Measurements from ENCODE around the gene ZHX3. TPM values are rescaled to one million over a fixed set of nuclear protein-coding genes. Genes with fewer than 3 reads are reported as not detected.

ZHX3 gene
- total and polyA plus RNA-seq, 2 donors from 2014 or later = 24.7 to 153 TPM

- DNase-seq = no peak
- H3K36me3 ChIP-seq (ENCODE audit: control insufficient read depth in 2 of 3, insufficient read depth in 3 of 3, low read length in 3 of 3) = peaks cover 0 to 9% (median 4%) of the 10 kb centered on the region in 3 donors
- H3K4me3 ChIP-seq (ENCODE audit: low read length in 3 of 3) = no peak overlapping the region
- intact Hi-C loops (cut with DNase I) = no loop called here
- no peak overlapping the region for H3K27ac ChIP-seq (ENCODE audit: low read depth in 2 of 2, low read length in 2 of 2)
- no peak for TF ChIP-seq CTCF (IDR thresholded peaks at IDR 0.05; ENCODE audit: borderline replicate concordance, extremely low read depth, insufficient read depth)
- FAIRE-seq = no peak
- H3K9me3 ChIP-seq (ENCODE audit: control insufficient read depth in 2 of 3, insufficient read depth in 1 of 3, low read length in 3 of 3) = no peaks in the 10 kb centered on the region
- H3K27me3 ChIP-seq (ENCODE audit: control insufficient read depth, insufficient read depth, low read length) = no peaks in the 10 kb centered on the region
- no peak overlapping the region for H3K9ac ChIP-seq (ENCODE audit: low read length in 3 of 3)
- H3K4me1 ChIP-seq (ENCODE audit: control insufficient read depth in 2 of 3, insufficient read depth in 2 of 3, low read depth in 1 of 3, low read length in 3 of 3) = no peaks in the 10 kb centered on the region
These were observed 134.1 kb downstream of the ZHX3 start for GRCh38 chr20:41183391-41183790.

- H3K4me3 ChIP-seq (ENCODE audit: low read length in 3 of 3) = no peak overlapping the region
- no peaks in the 10 kb centered on the region for H3K9me3 ChIP-seq (ENCODE audit: control insufficient read depth in 2 of 3, insufficient read depth in 1 of 3, low read length in 3 of 3)
- intact Hi-C loops (cut with DNase I) = no loop called here
- H3K4me1 ChIP-seq (ENCODE audit: control insufficient read depth in 2 of 3, insufficient read depth in 2 of 3, low read depth in 1 of 3, low read length in 3 of 3) = peaks cover 0 to 2% (median 0%) of the 10 kb centered on the region in 3 donors
- H3K9ac ChIP-seq (ENCODE audit: low read length in 3 of 3) = no peak overlapping the region
- FAIRE-seq (no peak), DNase-seq (peak in 1 of 5 donors; percentile 7)
- no peak overlapping the region for H3K27ac ChIP-seq (ENCODE audit: low read depth in 2 of 2, low read length in 2 of 2)
- TF ChIP-seq CTCF (IDR thresholded peaks at IDR 0.05; ENCODE audit: borderline replicate concordance, extremely low read depth, insufficient read depth) = no peak
- H3K36me3 ChIP-seq (ENCODE audit: control insufficient read depth in 2 of 3, insufficient read depth in 3 of 3, low read length in 3 of 3) = peaks cover 0 to 9% (median 4%) of the 10 kb centered on the region in 3 donors
- no peaks in the 10 kb centered on the region for H3K27me3 ChIP-seq (ENCODE audit: control insufficient read depth, insufficient read depth, low read length)
These were observed 135.0 kb downstream of the ZHX3 start for GRCh38 chr20:41182296-41183212.

GRCh38 chr20:41181567-41181966, 136.0 kb downstream of the ZHX3 start:
- H3K9ac ChIP-seq (ENCODE audit: low read length in 3 of 3) = no peak overlapping the region
- DNase-seq = no peak
- TF ChIP-seq CTCF (IDR thresholded peaks at IDR 0.05; ENCODE audit: borderline replicate concordance, extremely low read depth, insufficient read depth) = no peak

More at GRCh38 chr20:41181567-41181966, 136.0 kb downstream of the ZHX3 start:
- H3K9me3 ChIP-seq (ENCODE audit: control insufficient read depth in 2 of 3, insufficient read depth in 1 of 3, low read length in 3 of 3) = no peaks in the 10 kb centered on the region
- intact Hi-C loops (cut with DNase I) = no loop called here
- H3K4me1 ChIP-seq (ENCODE audit: control insufficient read depth in 2 of 3, insufficient read depth in 2 of 3, low read depth in 1 of 3, low read length in 3 of 3) = peaks cover 0 to 4% (median 0%) of the 10 kb centered on the region in 3 donors
- H3K27me3 ChIP-seq (ENCODE audit: control insufficient read depth, insufficient read depth, low read length) = no peaks in the 10 kb centered on the region
- no peak overlapping the region for H3K4me3 ChIP-seq (ENCODE audit: low read length in 3 of 3)
- H3K36me3 ChIP-seq (ENCODE audit: control insufficient read depth in 2 of 3, insufficient read depth in 3 of 3, low read length in 3 of 3) = peaks cover 3 to 10% (median 4%) of the 10 kb centered on the region in 3 donors
- no peak overlapping the region for H3K27ac ChIP-seq (ENCODE audit: low read depth in 2 of 2, low read length in 2 of 2)
- no peak for FAIRE-seq

Data from kidney (tissue), 14 donors.